ENCODE data around the gene SEMA5A. TPM values are rescaled to one million over a fixed set of nuclear protein-coding genes. Genes with fewer than 3 reads are reported as not detected.

Gene SEMA5A
- total and polyA plus RNA-seq, 2 of the 8 experiments (the other 6 are each of a cell fraction or from before 2014, with no cell fraction given), result 5.3 to 8.9 TPM

GRCh38 chr5:9033524-9033923 is 512.4 kb downstream of the SEMA5A start:
- H3K23me2 ChIP-seq (ENCODE audit: low read depth, low read length), result no peaks in the 10 kb centered on the region
- H3K9ac ChIP-seq (replicated peaks in 1 of 4; ENCODE audit: extremely low read depth in 1 of 4, low read depth in 3 of 4, low read length in 3 of 4), result no peak overlapping the region
- H3K4me1 ChIP-seq (replicated peaks in 1 of 4; ENCODE audit: control insufficient read depth in 3 of 4, insufficient read depth in 4 of 4, low read length in 3 of 4), result no peaks in the 10 kb centered on the region; a peak in 1 of 7 replicates
- H3K18ac ChIP-seq (ENCODE audit: extremely low read depth, low read length), result no peak overlapping the region
- no peak overlapping the region for H2AK5ac ChIP-seq (ENCODE audit: low read depth, low read length)
- H2BK20ac ChIP-seq (ENCODE audit: low read length), result no peak overlapping the region
- no peak overlapping the region for H2AFZ ChIP-seq (ENCODE audit: low read length)
- no peaks in the 10 kb centered on the region for H3K36me3 ChIP-seq (ENCODE audit: control insufficient read depth in 2 of 4, insufficient read depth in 4 of 4, low read length in 3 of 4)
- H3K56ac ChIP-seq (replicated peaks; ENCODE audit: insufficient read length, low read depth, low read length), result no peak overlapping the region
- no peaks in the 10 kb centered on the region for H3K9me3 ChIP-seq (ENCODE audit: insufficient read depth in 2 of 2, low read depth in 1 of 2, low read length in 1 of 2)
- no peak for TF ChIP-seq SIN3A (conservative IDR thresholded peaks at IDR 0.05 in 1 of 2, IDR thresholded peaks at IDR 0.05 in 1 of 2; ENCODE audit: low read depth in 1 of 2, low read length in 2 of 2)
- no peak for TF ChIP-seq GTF2F1 (IDR thresholded peaks at IDR 0.05; ENCODE audit: borderline replicate concordance, low read depth, low read length)
- no peak for TF ChIP-seq CTCF (IDR thresholded peaks at IDR 0.05; ENCODE audit: control extremely low read depth in 1 of 3, insufficient read depth in 1 of 3, low read depth in 1 of 3, low read length in 3 of 3)
- TF ChIP-seq GABPA (IDR thresholded peaks at IDR 0.05; ENCODE audit: borderline replicate concordance, insufficient read depth, low read length), result no peak
- TF ChIP-seq CEBPB (IDR thresholded peaks at IDR 0.05; ENCODE audit: low read depth, low read length), result no peak
- TF ChIP-seq, protein P1, sequence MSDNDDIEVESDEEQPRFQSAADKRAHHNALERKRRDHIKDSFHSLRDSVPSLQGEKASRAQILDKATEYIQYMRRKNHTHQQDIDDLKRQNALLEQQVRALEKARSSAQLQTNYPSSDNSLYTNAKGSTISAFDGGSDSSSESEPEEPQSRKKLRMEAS (IDR thresholded peaks at IDR 0.05), result no peak
- no peak for TF ChIP-seq TBP (IDR thresholded peaks at IDR 0.05; ENCODE audit: low read depth, low read length)
- no peak for TF ChIP-seq JUN (IDR thresholded peaks at IDR 0.05; ENCODE audit: low read depth, low read length)
- no peak overlapping the region for H3K23ac ChIP-seq (ENCODE audit: insufficient read length)
- no peak overlapping the region for H2BK15ac ChIP-seq (ENCODE audit: low read length)
- DNase-seq (ENCODE audit: low read depth in 1 of 2, low spot score in 2 of 2), result no peak
- no peak overlapping the region for H3K4ac ChIP-seq (replicated peaks; ENCODE audit: insufficient read length, low read depth, low read length)
- H2BK5ac ChIP-seq (ENCODE audit: low read depth, low read length), result no peak overlapping the region
- no peak overlapping the region for H3K14ac ChIP-seq (ENCODE audit: insufficient read length)
- no peak overlapping the region for H2BK12ac ChIP-seq (ENCODE audit: low read depth, low read length)
- H4K91ac ChIP-seq (replicated peaks; ENCODE audit: insufficient read length, low read length), result no peak overlapping the region
- FAIRE-seq, result no peak
- no peaks in the 10 kb centered on the region; a peak in 1 of 7 replicates for H3K27me3 ChIP-seq (replicated peaks in 1 of 4; ENCODE audit: control insufficient read depth in 3 of 4, extremely low read depth in 1 of 4, insufficient read depth in 3 of 4, low read length in 3 of 4)
- ChIA-PET CTCF (ENCODE audit: partially characterized antibody) (interaction anchor here (0.5 kb wide), 1 partner anchor 355 kb away, joined by 3 read pairs; no protein-coding TSS in a partner anchor), POLR2A (ENCODE audit: partially characterized antibody) (no interaction called here)
- no peak overlapping the region for H4K8ac ChIP-seq (ENCODE audit: extremely low read depth, insufficient read depth, low read length)
- no peaks in the 10 kb centered on the region for H3K79me1 ChIP-seq (ENCODE audit: low read depth, low read length)
- H3K27ac ChIP-seq (ENCODE audit: low read depth, low read length), result no peak overlapping the region
- no peak overlapping the region for H3K4me2 ChIP-seq (ENCODE audit: insufficient read depth in 1 of 2, low read depth in 2 of 2, low read length in 2 of 2)
- no peaks in the 10 kb centered on the region for H3K79me2 ChIP-seq (ENCODE audit: control insufficient read depth in 1 of 2, insufficient read depth in 2 of 2, low read length in 2 of 2)
- WGBS, 2 experiments (ENCODE audit: extremely low coverage in 1 of 2, insufficient coverage in 1 of 2, insufficient read length in 1 of 2, insufficient replicate concordance in 2 of 2, low coverage in 1 of 2, low lambda C conversion rate in 2 of 2, missing lambda C conversion rate in 1 of 2), result 84% methylated on average over 1 of the region's 1 CpG; no CpG with 5 or more reads in 1 of the 2 experiments
- no peaks in the 10 kb centered on the region for H4K20me1 ChIP-seq (replicated peaks in 1 of 2; ENCODE audit: control insufficient read depth in 1 of 2, insufficient read depth in 2 of 2, low read length in 2 of 2)
- no peak overlapping the region for H4K5ac ChIP-seq (ENCODE audit: insufficient read length, low read depth, low read length)
- H3K4me3 ChIP-seq (ENCODE audit: extremely low read depth in 1 of 4, insufficient read depth in 2 of 4, low read depth in 3 of 4, low read length in 4 of 4), result no peak overlapping the region
- H2BK120ac ChIP-seq (replicated peaks; ENCODE audit: low read depth, low read length), result no peak overlapping the region

Measured in H1 (cell line).